ENCODE results near the gene UROS. TPM values are rescaled to one million over a fixed set of nuclear protein-coding genes. Genes with fewer than 3 reads are reported as not detected.

Gene UROS
- total and polyA plus RNA-seq, 2 of the 4 experiments (the other 2 are of a cell fraction) = 48.7 to 56.5 TPM

DNA sequence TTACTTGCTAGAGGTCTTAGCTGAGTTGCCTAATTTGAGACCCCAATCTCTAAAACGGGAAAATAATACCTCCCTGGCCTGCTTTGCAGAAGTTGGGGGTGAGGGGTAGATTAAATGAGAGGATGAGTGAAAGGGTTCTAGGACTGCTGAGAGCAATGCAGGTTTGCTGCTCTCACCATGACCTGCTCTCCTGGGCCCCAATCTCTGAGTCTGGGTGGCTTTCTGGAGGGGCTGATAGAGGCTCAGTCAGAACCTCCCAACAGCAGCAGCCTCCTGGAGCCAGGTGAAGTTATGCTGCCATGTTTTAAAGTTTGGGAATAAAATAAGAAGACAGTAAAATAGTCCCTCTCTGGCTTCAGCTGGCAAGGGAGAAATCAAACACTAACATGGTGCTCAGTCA is 7.3 kb downstream of the UROS start:
- no peak overlapping the region for H3K18ac ChIP-seq (ENCODE audit: low read depth, low read length)
- no peak for DNase-seq
- WGBS, 2 experiments (ENCODE audit: extremely low coverage in 2 of 2, insufficient read length in 1 of 2) = no CpG with 5 or more reads among the region's 1 CpG
- no peaks in the 10 kb centered on the region for H3K4me1 ChIP-seq (ENCODE audit: control insufficient read depth, insufficient read depth, low read length)
- CTCF ChIA-PET = no interaction called here
- no peak overlapping the region for H3K14ac ChIP-seq (replicated peaks; ENCODE audit: low read depth, low read length)
- H3K9me3 ChIP-seq (ENCODE audit: control insufficient read depth, insufficient read depth, low read length) = no peaks in the 10 kb centered on the region
- H3K27ac ChIP-seq (ENCODE audit: insufficient read depth, low read length) = no peak overlapping the region
- H2BK120ac ChIP-seq (ENCODE audit: low read depth, low read length) = no peak overlapping the region
- no peak overlapping the region for H4K91ac ChIP-seq (ENCODE audit: insufficient read depth, low read depth, low read length)
- H2BK15ac ChIP-seq (ENCODE audit: low read depth, low read length) = no peak overlapping the region
- H4K5ac ChIP-seq (ENCODE audit: low read depth, low read length) = no peak overlapping the region
- intact Hi-C loops (cut with micrococcal nuclease) = no loop called here
- H3K23ac ChIP-seq (ENCODE audit: low read depth, low read length) = no peak overlapping the region
- H4K8ac ChIP-seq (ENCODE audit: low read depth in 2 of 2, low read length in 2 of 2) = no peak overlapping the region
- ATAC-seq (ENCODE audit: low read depth) = no peak
- TF ChIP-seq BHLHE40 (IDR thresholded peaks at IDR 0.05; ENCODE audit: low read depth, low read length) (no peak), CHD1 (IDR thresholded peaks at IDR 0.05; ENCODE audit: low read depth, low read length) (no peak), ELK1 (IDR thresholded peaks at IDR 0.05; ENCODE audit: borderline replicate concordance, low read depth, low read length) (no peak)
- H3K9me1 ChIP-seq (ENCODE audit: insufficient read depth, low read length) = no peaks in the 10 kb centered on the region
- POLR2A ChIA-PET (ENCODE audit: unreplicated experiment) = no interaction called here
- H3K79me1 ChIP-seq (ENCODE audit: low read depth in 1 of 2, low read length in 2 of 2) = peaks cover 7 to 13% of the 10 kb centered on the region in 2 experiments; a peak in 3 of 4 replicates
- H4K20me1 ChIP-seq (ENCODE audit: insufficient read depth, low read length) = no peaks in the 10 kb centered on the region
- no peak overlapping the region for H3K4ac ChIP-seq (ENCODE audit: low read depth, low read length)
- no peak overlapping the region for H3K4me2 ChIP-seq (ENCODE audit: low read depth, low read length)
- no peak overlapping the region for H2BK20ac ChIP-seq (ENCODE audit: low read depth, low read length)
- no peak overlapping the region for H2AK5ac ChIP-seq (ENCODE audit: low read depth, low read length)
- no peak overlapping the region for H2AFZ ChIP-seq (replicated peaks; ENCODE audit: low read length, poor library complexity)
- H3K9ac ChIP-seq (ENCODE audit: low read depth, low read length) = no peak overlapping the region
- BruUV-seq (replicated peaks) = no TSS peak
- dilution Hi-C loops (cut with HindIII; ENCODE audit: low sequenced_read_pairs, unreplicated experiment) = no loop called here
- in situ Hi-C loops (cut with MboI; ENCODE audit: low sequenced_read_pairs) = no loop called here
- no peak overlapping the region for H3K4me3 ChIP-seq (ENCODE audit: insufficient read depth, low read depth, low read length)
- peaks cover 26% of the 10 kb centered on the region for H3K36me3 ChIP-seq (ENCODE audit: control insufficient read depth, insufficient read depth, low read length)
- no peak overlapping the region for H2AK9ac ChIP-seq (replicated peaks; ENCODE audit: low read depth, low read length, poor library complexity)
- no peak overlapping the region for H2BK5ac ChIP-seq (ENCODE audit: low read depth, low read length, poor library complexity, severe bottlenecking)
- no peaks in the 10 kb centered on the region for H3K27me3 ChIP-seq (ENCODE audit: control insufficient read depth, insufficient read depth, low read length)
- no peak overlapping the region for H3K56ac ChIP-seq (ENCODE audit: extremely low read depth, insufficient read depth, low read length)

Measured in IMR-90 (cell line).